Keratinocyte (primary cell): Measurements from ENCODE around the gene ARNT2. TPM values are rescaled to one million over a fixed set of nuclear protein-coding genes. Genes with fewer than 3 reads are reported as not detected.

Experiments
- DNase-seq: peaks from one replicate; pipeline ENCODE4 v3.0.0-alpha.2; 2011; ENCODE audit warnings: low read depth, missing footprints, low spot score
- FAIRE-seq: peaks from 2 replicates; lab custom pipeline; 2011; peaks lifted over from hg19 to GRCh38; lab: Jason Lieb, UNC
- H2AFZ ChIP-seq: 2 replicates; pipeline ENCODE4 v1.6.0; 2012; ENCODE audit warnings: low read length, control low read depth, inconsistent platforms; ENCODE audit not compliant: control insufficient read depth
- H3K27ac ChIP-seq: 2 replicates; pipeline ENCODE4 v1.5.1; 2011; ENCODE audit warnings: low read length; ENCODE audit not compliant: control insufficient read depth, insufficient read depth
- H3K27me3 ChIP-seq: 3 replicates; pipeline ENCODE4 v1.6.0; 2011; ENCODE audit warnings: low read length; ENCODE audit not compliant: control insufficient read depth, insufficient read depth; ENCODE audit errors: extremely low read depth
- H3K36me3 ChIP-seq, 2 experiments: 2 replicates in 1 of 2; 3 replicates in 1 of 2; pipeline ENCODE4 v1.5.1; 2011; ENCODE audit warnings: low read length in 2 of 2, mild to moderate bottlenecking in 1 of 2; ENCODE audit not compliant: control insufficient read depth in 2 of 2, insufficient read depth in 2 of 2; ENCODE audit errors: extremely low read depth in 1 of 2
- H3K4me1 ChIP-seq: 3 replicates; pipeline ENCODE4 v1.5.1; 2011; ENCODE audit warnings: low read length; ENCODE audit not compliant: control insufficient read depth, insufficient read depth; ENCODE audit errors: extremely low read depth
- H3K4me2 ChIP-seq: 3 replicates; pipeline ENCODE4 v1.6.0; 2011; ENCODE audit warnings: low read depth, low read length; ENCODE audit not compliant: control insufficient read depth, insufficient read depth; ENCODE audit errors: extremely low read depth
- H3K4me3 ChIP-seq, 3 experiments: fragments of 200-600 bp in 1 of 3; sonication (generic) in 1 of 3; 2 replicates in 2 of 3; 3 replicates in 1 of 3; pipeline ENCODE4 v1.5.1; 2011 to 2016; ENCODE audit warnings: low read length in 3 of 3, mild to moderate bottlenecking in 3 of 3, control low read depth in 2 of 3, inconsistent platforms in 1 of 3, low read depth in 1 of 3, mixed read lengths in 1 of 3, mixed run types in 1 of 3, moderate library complexity in 1 of 3; ENCODE audit not compliant: control insufficient read depth in 2 of 3, insufficient read depth in 2 of 3; ENCODE audit errors: extremely low read depth in 1 of 3
- H3K79me2 ChIP-seq: 2 replicates; pipeline ENCODE4 v1.6.0; 2012; ENCODE audit warnings: low read length; ENCODE audit not compliant: control insufficient read depth, insufficient read depth
- H3K9ac ChIP-seq: 3 replicates; pipeline ENCODE4 v1.6.0; 2011; ENCODE audit warnings: low read length; ENCODE audit not compliant: control insufficient read depth, insufficient read depth; ENCODE audit errors: extremely low read depth
- H3K9me1 ChIP-seq: 3 replicates; pipeline ENCODE4 v1.6.0; 2011; ENCODE audit warnings: low read length; ENCODE audit not compliant: control insufficient read depth, insufficient read depth; ENCODE audit errors: extremely low read depth
- H3K9me3 ChIP-seq: 2 replicates; pipeline ENCODE4 v1.5.1; 2012; ENCODE audit warnings: low read depth, low read length; ENCODE audit not compliant: control insufficient read depth
- H4K20me1 ChIP-seq: 3 replicates; pipeline ENCODE4 v1.6.0; 2011; ENCODE audit warnings: low read length; ENCODE audit not compliant: control insufficient read depth, insufficient read depth; ENCODE audit errors: extremely low read depth
- EZH2 ChIP-seq: IDR thresholded peaks from one replicate; pipeline ENCODE4 v1.6.1; 2012; ENCODE audit warnings: inconsistent platforms, mild to moderate bottlenecking, low read length, moderate library complexity
- dilution Hi-C: fragments of 300-500 bp; cut with MboI; formaldehyde crosslinking; loops from one replicate; pipeline ENCODE4 v1.7.0; 2020; ENCODE audit warnings: low sequenced_read_pairs; ENCODE audit not compliant: extremely low pct_ligation_motif_present
- polyA plus RNA-seq, 5 experiments: library from polyadenylated mRNA; depleted of rRNA in 3 of 5; stranded (reverse) in 3 of 5; stranded (forward) in 1 of 5; unstranded in 1 of 5; fragments of >200 nt; gene quantifications; 1 replicate in 1 of 5; 2 replicates in 3 of 5; 3 replicates in 1 of 5; pipeline versions ENCODE4 v1.2.1 to v1.2.3, GENCODE V29; 2011 to 2012; ENCODE audit warnings: missing spikeins in 2 of 5, low read depth in 1 of 5, low replicate concordance in 1 of 5
- TF ChIP-seq, protein P1 (sequence below), 3 experiments: IDR thresholded peaks in 1 of 3; conservative IDR thresholded peaks in 1 of 3; optimal IDR thresholded peaks in 1 of 3; 2 replicates in 2 of 3; 3 replicates in 1 of 3; pipeline versions ENCODE3 to v1.5.1; 2011; ENCODE audit warnings: low read length in 3 of 3, mild to moderate bottlenecking in 3 of 3, moderate library complexity in 2 of 3, control low read depth in 1 of 3, inconsistent platforms in 1 of 3; ENCODE audit not compliant: insufficient read depth in 2 of 3; ENCODE audit errors: extremely low read depth in 1 of 3

ARNT2 gene
- polyA plus RNA-seq, 1 donor (not counting 4 experiments of a cell fraction or from before 2014, with no cell fraction given) = 0.16 TPM

DNA sequence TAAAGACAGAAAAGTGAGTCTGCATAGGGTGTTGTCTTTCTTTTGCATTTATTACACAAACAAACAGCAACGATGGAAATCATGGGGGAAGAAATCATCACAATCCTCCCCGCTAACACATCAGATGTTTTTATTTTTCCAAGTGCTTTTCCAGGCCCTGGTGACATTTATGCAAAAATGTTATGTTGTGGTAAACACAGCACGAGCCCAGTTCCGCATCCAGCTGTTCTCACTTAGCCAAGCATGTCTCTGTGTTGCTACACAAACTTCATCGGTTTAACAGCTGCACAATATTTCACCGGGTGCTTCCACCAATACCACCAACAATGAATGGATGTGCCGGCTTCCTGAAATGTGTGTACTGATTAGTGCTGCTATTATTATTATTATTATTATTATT is 237.2 kb downstream of the ARNT2 start:
- dilution Hi-C loops = no loop called here
- no peak overlapping the region for H2AFZ ChIP-seq
- TF ChIP-seq, protein P1, sequence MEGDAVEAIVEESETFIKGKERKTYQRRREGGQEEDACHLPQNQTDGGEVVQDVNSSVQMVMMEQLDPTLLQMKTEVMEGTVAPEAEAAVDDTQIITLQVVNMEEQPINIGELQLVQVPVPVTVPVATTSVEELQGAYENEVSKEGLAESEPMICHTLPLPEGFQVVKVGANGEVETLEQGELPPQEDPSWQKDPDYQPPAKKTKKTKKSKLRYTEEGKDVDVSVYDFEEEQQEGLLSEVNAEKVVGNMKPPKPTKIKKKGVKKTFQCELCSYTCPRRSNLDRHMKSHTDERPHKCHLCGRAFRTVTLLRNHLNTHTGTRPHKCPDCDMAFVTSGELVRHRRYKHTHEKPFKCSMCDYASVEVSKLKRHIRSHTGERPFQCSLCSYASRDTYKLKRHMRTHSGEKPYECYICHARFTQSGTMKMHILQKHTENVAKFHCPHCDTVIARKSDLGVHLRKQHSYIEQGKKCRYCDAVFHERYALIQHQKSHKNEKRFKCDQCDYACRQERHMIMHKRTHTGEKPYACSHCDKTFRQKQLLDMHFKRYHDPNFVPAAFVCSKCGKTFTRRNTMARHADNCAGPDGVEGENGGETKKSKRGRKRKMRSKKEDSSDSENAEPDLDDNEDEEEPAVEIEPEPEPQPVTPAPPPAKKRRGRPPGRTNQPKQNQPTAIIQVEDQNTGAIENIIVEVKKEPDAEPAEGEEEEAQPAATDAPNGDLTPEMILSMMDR (optimal IDR thresholded peaks at IDR 0.05 in 1 of 3, IDR thresholded peaks at IDR 0.05 in 1 of 3, conservative IDR thresholded peaks at IDR 0.05 in 1 of 3; ENCODE audit: extremely low read depth in 1 of 3, insufficient read depth in 2 of 3, low read length in 3 of 3) = no peak
- no peak for TF ChIP-seq EZH2
- no peaks in the 10 kb centered on the region for H3K9me1 ChIP-seq
- DNase-seq (no peak), FAIRE-seq (no peak)
- no peaks in the 10 kb centered on the region for H3K79me2 ChIP-seq
- H3K27me3 ChIP-seq = no peaks in the 10 kb centered on the region
- no peaks in the 10 kb centered on the region for H3K9me3 ChIP-seq
- H3K9ac ChIP-seq = no peak overlapping the region
- no peaks in the 10 kb centered on the region for H3K36me3 ChIP-seq
- H3K4me1 ChIP-seq = peaks cover 6% of the 10 kb centered on the region
- H3K27ac ChIP-seq = no peak overlapping the region
- H4K20me1 ChIP-seq = no peaks in the 10 kb centered on the region
- H3K4me3 ChIP-seq = no peak overlapping the region
- no peak overlapping the region for H3K4me2 ChIP-seq

DNA sequence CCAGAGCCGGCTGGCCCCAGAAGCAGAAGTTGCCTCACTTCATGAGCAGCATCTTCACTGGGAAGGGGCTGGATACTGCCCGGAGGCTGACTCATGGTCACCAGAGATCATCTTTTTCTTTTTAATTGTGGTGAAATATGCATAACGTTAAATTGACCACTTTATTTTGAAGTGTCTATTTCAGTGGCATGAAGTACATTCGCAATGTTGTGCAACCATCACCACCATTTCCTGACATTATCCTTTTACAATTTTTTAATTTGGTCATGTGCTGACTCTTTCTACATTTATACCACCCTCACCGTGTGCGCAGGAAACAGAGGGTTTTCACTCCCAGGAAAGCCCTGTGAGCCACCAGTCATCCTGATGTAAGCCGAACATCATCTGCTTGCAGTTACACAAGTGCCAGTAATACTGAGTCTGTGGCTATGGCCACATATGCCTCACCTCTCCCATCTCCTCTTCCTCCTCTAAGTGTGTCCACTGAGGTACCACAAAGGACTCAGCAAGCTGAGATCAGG is 239.3 kb downstream of the ARNT2 start:
- no peak for TF ChIP-seq EZH2
- TF ChIP-seq, protein P1 (optimal IDR thresholded peaks at IDR 0.05 in 1 of 3, IDR thresholded peaks at IDR 0.05 in 1 of 3, conservative IDR thresholded peaks at IDR 0.05 in 1 of 3; ENCODE audit: extremely low read depth in 1 of 3, insufficient read depth in 2 of 3, low read length in 3 of 3) = no peak

More for the DNA sequence above, 239.3 kb downstream of the ARNT2 start:
- no peaks in the 10 kb centered on the region for H3K79me2 ChIP-seq
- no peak overlapping the region for H3K4me3 ChIP-seq
- H3K9ac ChIP-seq = no peak overlapping the region
- dilution Hi-C loops = no loop called here
- DNase-seq (no peak), FAIRE-seq (no peak)
- no peak overlapping the region for H3K4me2 ChIP-seq
- no peaks in the 10 kb centered on the region for H3K36me3 ChIP-seq
- no peaks in the 10 kb centered on the region for H3K27me3 ChIP-seq
- no peak overlapping the region for H2AFZ ChIP-seq
- H3K27ac ChIP-seq = no peak overlapping the region
- H3K9me1 ChIP-seq = no peaks in the 10 kb centered on the region
- no peaks in the 10 kb centered on the region for H3K4me1 ChIP-seq
- no peaks in the 10 kb centered on the region for H4K20me1 ChIP-seq
- H3K9me3 ChIP-seq = no peaks in the 10 kb centered on the region
